HS-5 (cell line): Measurements from ENCODE around the gene NFS1.

Experiments used
- DNase-seq: peaks from one replicate; pipeline ENCODE4 v3.0.0-alpha.2; 2012; ENCODE audit warnings: low read depth

The NFS1 gene

DNA sequence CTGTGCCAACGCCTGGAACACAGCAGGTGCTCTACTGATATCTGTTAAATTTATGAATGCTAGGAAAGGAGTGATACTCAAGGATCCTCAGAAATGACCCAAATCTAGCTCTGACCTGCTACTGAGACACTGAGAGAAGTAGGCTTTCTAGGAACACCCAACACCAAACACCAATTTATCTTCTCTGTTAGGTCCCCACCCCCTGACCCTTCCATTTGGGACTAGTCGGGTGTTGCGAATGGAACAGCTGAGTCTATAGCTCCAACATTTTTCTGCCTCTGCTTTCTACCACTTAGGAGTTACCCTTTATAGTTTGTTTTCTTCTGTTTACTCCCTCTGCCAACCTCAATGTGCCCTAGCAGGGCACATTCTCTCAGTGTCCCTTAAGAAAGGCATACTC, 58.4 kb downstream of the NFS1 start:
- no peak for DNase-seq

DNA sequence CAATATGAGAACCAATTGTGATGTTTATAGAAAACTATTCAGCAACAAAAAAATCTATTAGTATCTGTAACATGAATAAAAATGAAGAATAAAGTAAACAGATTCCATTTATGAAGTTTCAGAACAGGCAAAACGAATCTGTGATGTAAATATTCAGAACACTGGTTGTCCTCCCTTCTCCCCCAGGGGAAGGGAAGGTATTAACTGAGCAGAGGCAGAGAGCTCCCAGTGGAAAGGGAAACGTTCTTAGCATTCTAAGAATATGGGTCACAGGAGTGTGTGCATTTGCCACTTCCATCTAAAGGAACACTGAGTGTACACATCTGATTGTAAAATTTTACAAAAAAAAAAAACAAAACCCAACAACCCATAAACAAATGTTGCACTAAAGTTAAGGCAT, 60.4 kb downstream of the NFS1 start:
- DNase-seq = no peak

DNA sequence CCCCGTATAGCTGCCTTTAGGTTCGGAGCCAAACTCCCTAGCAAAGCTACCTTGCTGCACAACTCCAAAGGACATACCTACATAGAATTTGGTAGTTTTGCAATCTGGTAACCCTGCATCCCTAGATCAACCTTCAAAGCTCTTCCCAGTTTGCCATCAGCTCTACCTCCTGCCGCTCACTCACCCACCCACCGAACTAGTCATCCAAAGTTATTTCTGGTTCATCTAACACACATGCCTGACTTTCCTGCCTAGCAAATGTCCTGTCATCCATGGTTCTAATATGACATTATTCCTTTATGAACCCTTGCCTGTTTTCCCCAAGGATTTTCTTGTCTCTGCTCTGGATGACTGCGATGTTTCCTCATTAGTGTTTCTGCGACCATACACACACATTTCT, 61.9 kb downstream of the NFS1 start:
- DNase-seq = no peak

DNA sequence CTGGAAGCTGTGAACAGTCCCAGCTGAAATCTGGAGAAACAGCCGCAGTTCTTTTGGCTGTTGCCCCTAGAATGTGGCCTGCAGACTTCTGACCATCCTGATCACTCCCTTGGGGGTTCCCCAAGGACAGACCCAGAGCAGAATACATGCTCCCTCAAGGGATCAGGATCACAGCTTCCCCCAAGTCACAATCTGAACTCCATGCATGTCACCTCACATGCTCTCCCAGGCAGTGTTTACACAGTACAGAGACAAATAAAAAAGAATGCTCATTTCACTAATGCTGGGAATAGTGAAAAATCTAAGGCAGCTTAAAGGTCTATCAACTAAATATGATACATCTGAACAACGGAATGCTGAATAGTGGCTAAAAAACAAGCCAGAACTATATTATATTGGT, 63.1 kb downstream of the NFS1 start:
- DNase-seq = no peak

DNA sequence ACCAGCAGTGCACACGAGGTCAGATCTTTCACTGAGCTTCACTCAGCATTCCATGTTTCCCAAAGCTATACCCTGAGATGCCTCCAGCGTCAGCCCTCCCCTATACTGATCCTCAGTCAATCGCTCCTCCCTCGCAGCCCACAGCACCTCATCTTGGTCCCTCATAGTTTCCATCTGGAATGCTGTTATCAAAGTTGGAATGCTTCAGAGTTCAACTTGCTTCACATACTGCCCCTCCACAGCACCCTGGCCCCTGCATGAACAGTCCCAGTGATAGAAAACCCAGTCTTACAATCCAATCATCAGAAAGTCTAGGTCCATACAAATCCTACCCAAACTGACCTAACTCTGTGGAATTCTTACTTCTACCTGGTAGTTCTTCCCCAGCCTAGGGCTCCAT, 63.5 kb downstream of the NFS1 start:
- DNase-seq = no peak

DNA sequence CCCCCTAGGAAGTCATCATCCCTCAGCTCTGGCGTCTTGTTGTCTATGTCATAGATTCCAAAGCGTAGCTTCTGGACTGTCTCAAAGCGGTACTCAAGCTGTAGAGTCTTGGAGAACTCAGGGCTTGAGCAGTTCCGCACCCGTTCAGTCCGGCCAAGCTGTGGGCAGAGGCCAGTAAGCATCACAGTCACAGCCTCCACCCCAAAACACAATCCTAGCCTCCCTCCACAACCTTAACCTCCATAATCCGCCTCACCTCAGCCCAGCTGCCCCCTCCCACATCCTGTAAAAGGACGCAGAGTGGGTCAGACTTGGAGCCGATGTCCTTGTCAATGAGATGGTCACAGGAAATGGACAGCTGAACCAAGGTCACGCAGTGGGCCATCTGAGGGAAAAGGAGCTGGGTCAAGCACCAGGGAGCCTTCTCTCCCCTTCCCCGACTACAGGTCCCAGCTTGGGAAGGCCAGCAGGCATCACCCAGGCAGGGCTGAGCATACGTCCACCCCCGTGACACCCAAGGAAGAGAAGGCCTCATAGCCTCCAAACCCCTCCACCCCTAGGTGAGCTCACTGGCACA, 66.5 kb downstream of the NFS1 start:
- no peak for DNase-seq

DNA sequence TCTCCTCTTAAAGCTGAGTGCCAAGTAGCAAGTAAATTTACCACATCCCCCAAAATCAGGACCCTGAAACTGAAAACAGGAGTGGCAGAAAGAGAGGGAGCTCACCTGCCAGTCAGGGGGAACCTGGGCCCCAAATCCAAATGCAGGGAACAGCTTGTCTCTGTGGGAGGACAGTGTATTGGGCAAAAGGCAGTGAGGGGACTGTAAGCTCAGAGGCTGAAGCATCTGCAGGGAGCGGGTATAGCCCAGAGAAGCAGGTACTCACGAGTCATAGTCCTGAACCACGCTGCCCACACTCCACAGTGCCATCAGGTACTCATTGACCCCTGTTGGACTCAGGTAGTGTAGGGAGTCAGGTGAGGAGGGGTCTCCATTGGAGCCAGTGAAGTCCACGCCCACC, 68.5 kb downstream of the NFS1 start:
- no peak for DNase-seq

DNA sequence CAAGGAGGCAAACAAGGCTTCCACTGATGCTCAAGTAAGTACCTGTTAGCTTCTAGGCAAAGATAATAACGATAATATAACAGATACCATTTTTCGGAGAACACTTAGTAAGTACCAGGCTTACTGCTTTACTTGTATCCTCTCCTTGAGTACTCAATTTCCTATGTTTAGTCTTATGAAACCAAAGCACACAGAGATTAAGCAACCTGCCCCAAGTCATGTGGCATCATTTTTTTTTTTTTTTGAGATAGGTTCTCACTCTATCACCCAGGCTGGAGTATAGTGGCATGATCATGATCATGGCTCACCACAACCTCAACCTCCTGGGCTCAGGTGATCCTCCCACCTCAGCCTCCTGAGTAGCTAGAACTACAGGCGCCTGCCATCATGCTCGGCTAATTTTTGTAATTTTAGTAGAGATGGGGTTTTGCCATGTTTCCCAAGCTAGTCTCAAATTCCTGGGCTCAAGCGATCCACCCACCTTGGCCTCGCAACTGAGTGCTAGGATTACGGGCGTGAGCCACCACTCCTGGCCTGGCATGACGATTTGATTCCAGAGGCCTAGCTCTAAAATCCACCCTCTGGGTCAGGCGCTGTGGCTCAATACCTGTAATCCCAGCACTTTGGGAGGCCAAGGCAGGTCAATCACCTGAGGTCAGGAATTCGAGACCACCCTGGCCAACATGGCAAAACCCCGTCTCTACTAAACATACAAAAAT, 69.6 kb downstream of the NFS1 start:
- DNase-seq = no peak

DNA sequence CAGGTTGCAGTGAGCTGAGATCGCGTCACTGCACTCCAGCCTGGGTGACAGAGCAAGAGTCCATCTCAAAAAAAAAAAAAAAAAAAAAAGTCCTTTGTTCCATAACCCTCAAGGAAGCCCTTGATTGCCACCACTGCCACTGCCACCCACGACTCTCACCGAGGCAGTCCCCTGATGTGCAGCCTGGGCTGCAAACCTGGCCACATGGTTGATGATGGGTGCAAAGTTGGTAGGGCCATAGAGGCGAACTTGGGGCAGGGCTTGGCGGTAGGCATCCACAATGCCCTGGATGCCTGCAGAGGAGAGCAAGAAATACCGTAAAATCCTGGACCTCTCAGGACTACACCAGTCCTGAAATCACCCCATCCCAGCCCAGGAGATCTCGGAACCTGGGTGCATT, 72.0 kb downstream of the NFS1 start:
- DNase-seq = no peak

DNA sequence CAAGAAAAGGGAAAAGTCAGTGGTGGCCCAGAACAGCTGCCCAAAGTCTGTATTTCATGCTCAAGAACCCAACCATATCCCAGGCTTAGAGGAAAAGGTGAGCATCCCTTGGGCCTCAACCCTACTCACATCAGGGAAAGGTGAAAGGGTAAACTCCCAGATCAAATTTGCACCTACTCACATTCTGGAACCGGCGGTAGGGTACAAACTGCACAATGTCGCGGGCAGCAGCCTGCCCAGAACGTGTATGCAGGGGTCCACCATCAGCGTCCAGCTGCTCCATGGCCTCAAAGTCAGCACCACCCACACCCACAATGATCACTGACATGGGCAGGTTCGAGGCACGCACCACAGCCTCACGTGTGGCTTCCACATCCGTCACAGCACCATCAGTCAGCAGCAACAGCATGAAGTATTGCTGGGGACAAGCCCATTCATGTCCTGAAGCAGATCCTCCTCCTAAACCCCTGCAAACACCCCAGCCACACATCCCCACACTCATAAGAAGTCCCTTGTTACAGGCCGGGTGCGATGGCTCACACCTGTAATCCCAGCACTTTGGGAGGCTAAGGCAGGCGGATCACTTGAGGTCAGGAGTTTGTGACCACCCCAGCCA, 72.7 kb downstream of the NFS1 start:
- no peak for DNase-seq

DNA sequence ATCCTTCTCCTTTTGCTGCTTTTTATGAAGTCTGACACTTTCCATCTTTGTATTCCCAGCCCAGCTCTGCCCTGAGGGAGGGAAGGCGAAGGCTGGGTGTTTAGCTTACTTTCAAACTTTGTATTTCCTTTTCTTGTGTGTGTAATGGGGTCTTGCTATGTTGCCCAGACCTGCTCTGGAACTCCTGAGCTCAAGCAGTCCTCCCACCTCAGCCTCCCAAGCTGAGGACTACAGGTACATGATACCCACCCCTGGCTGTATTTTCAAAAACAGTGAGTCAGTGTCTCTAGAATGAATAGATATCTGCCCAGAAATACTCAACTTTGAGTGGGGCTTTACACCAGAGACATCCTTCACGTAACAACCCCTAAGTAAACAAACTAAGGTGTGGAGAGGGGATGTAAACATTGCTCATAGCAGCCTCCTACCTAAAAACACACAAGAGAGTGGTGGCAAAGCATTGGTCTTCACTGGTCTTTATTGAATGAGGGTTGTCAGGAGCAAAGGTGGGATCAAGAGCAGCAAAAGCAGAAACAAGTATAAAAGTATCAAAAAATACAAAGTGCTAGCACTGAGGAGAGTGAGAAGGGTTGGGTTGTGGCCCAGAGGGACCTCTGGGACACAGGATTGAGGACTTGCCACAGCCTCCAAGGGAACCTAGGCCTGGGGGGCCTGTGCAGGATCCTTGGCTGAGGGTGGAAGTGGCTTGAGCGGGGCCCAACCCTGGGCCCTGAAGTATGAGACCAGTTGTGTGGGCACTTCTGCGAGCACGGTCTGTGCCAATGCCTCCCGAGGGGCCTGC, 73.4 kb downstream of the NFS1 start:
- no peak for DNase-seq

DNA sequence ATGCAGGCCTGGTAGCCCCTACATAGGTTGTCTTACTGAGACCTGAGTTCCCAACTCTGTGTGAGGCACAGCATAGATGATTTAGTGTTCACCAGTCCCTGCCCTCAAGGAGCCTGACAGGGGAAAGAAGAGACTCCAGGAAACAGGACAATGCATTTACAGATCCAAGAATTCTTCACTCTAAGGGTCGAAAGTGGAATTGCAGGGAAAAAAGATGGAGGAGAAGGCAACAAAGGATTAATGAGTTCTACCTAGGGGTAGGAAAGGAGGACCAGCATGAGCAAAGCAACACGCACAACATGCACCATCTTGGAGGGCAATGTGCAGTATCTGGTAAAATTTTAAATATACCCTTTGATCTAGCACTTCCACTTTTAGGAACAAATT, 77.6 kb downstream of the NFS1 start:
- DNase-seq = no peak

DNA sequence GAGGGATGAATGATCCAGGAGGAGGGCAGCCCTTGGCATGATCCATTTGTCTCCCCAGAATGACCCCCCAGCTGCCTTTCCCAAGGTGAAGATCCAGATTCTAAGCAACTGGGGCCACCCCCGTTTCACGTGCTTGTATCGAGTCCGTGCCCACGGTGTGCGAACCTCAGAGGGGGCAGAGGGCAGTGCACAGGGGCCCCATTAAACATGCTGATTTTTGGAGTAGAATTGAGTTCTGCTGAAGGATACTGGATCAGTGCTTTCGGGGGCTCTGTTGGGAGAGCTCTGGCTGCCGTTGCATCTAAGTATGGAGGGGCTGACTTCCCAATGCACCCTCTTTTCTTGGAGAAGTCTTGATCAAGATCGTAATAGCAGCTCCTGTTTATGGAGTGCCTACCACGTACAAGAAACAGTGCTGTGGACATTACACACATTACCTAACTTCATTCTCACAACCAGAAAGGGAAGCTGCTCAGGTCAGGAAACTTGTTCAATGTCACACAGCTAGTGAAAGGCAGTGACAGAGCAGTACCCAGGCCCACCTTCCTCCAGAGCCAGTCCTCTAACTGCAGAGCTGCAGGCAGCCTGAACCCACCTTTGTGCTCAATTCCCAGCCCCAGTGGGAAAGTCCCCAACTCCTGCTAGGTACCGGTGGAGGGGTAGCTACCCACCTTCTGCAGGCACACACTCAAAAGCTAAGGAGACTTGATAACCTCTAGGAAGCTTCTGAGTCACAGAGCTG, 78.2 kb downstream of the NFS1 start:
- DNase-seq = no peak

DNA sequence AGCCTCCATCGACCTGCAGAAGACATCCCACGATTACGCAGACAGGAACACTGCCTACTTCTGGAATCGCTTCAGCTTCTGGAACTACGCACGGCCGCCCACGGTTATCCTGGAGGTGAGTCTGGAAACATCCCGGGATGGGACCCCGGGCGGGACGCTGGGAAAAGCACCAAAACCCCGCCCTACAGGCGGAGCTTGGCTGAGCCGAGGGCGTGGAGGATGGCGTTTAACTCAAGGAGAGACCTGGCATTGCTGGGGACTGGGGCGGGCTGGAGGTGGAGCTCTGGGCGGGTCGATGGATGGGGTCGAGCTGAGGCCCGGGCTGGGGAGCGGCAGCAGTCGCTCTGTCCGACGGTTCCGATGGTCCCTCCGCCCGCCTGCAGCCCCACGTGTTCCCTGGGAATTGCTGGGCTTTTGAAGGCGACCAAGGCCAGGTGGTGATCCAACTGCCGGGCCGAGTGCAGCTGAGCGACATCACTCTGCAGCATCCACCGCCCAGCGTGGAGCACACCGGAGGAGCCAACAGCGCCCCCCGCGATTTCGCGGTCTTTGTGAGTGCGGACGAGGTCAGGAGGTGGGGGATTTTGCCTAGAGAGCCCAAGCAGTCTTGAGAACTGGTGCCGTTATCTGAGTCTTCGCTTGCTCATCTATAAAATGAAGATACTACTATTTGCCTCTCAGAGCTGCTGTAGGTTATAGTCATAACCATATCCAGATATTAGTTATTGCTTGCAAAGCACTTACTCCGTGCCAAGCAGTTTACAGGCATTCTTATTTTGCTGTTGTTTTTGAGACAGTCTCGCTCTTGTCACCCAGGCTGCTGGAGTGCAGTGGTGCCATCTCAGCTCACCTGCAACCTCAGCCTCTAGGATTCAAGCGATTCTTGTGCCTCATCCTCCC, 79.7 kb downstream of the NFS1 start:
- DNase-seq = peak; percentile 62

DNA sequence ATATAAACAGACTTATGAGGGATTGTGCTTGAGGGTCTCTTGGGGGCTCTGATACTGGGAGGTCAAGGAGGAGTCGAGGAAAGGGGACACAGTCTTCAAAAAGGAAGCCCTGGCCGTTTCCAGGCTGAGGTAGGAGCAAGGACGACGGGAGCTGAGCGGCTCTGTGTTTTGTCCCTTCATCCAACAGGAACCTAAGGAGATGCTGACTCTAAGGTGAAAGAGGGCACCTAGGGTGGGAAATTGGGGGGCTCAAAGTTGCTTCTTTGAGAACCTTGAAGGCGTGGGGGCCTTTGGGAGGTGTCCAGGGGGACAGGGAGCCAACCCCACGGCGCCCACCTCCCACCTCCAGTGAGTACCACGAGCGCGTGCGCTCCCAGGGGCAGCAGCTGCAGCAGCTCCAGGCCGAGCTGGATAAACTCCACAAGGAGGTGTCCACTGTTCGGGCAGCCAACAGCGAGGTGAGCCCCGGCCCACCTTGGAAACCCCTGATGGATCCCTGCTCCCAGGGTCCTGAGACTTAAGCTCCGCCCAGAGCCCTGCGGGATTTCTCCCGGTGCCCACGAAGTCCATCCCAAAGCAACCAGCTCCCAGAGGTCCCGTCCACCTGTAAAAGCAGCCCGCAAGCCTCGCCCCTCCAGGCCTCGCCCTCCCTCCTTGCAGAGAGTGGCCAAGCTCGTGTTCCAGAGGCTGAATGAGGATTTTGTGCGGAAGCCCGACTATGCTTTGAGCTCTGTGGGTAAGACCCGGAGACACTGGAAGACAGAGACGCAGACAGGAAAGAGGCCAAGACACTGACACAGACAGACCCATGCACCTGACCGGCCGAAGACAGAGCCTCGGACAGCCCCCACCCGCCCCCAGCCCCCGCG, 80.7 kb downstream of the NFS1 start:
- no peak for DNase-seq
